Karpas-422 (cell line): ENCODE results near the gene MPHOSPH8. TPM values are rescaled to one million over a fixed set of nuclear protein-coding genes. Genes with fewer than 3 reads are reported as not detected.

Source experiments
- DNase-seq: peaks from one replicate; pipeline ENCODE4 v3.0.0-alpha.2; 2015
- H2AFZ ChIP-seq: fragments of 200-600 bp; sonication (generic); 2 replicates; pipeline ENCODE4 v1.6.1; 2014; ENCODE audit warnings: antibody characterized with exemption, low read length, mixed read lengths
- H3K27ac ChIP-seq: fragments of 200-600 bp; sonication (generic); 2 replicates; pipeline ENCODE4 v1.5.1; 2014; ENCODE audit warnings: mild to moderate bottlenecking, low read length, moderate library complexity
- H3K27me3 ChIP-seq: fragments of 200-600 bp; sonication (generic); 2 replicates; pipeline ENCODE4 v1.6.1; 2014; ENCODE audit warnings: low read length, mixed read lengths
- H3K36me3 ChIP-seq: fragments of 200-600 bp; sonication (generic); 2 replicates; pipeline ENCODE4 v1.6.1; 2014; ENCODE audit warnings: low read length, mixed read lengths; ENCODE audit not compliant: insufficient read depth
- H3K4me1 ChIP-seq: fragments of 200-600 bp; sonication (generic); 2 replicates; pipeline ENCODE4 v1.6.1; 2014; ENCODE audit warnings: mild to moderate bottlenecking, low read length, mixed read lengths
- H3K4me2 ChIP-seq: fragments of 200-600 bp; sonication (generic); 2 replicates; pipeline ENCODE4 v1.6.1; 2014; ENCODE audit warnings: low read length, low read depth, mild to moderate bottlenecking; ENCODE audit not compliant: poor library complexity, severe bottlenecking
- H3K4me3 ChIP-seq: fragments of 200-600 bp; sonication (generic); 2 replicates; pipeline ENCODE4 v1.5.1; 2014; ENCODE audit warnings: mild to moderate bottlenecking, antibody characterized with exemption, low read length, mixed read lengths
- H3K79me2 ChIP-seq: fragments of 200-600 bp; sonication (generic); 2 replicates; pipeline ENCODE4 v1.6.1; 2014; ENCODE audit warnings: mild to moderate bottlenecking, low read length, mixed read lengths
- H3K9ac ChIP-seq: fragments of 200-600 bp; sonication (generic); 2 replicates; pipeline ENCODE4 v1.6.0; 2014; ENCODE audit warnings: low read length
- H3K9me2 ChIP-seq: fragments of 200-600 bp; sonication (generic), shearing (Covaris generic); replicated peaks from 2 replicates; pipeline ENCODE4 v1.6.0; 2014; ENCODE audit warnings: mild to moderate bottlenecking, low read length, moderate library complexity; ENCODE audit not compliant: insufficient read depth
- H3K9me3 ChIP-seq: fragments of 300-700, 200-600 bp; sonication (generic); 2 replicates; pipeline ENCODE4 v1.6.1; 2014; ENCODE audit warnings: low read length, mixed read lengths
- H4K20me1 ChIP-seq: fragments of 200-600 bp; sonication (generic); 2 replicates; pipeline ENCODE4 v1.6.1; 2014; ENCODE audit warnings: mild to moderate bottlenecking, antibody characterized with exemption, low read length, low read depth; ENCODE audit not compliant: insufficient read depth
- total RNA-seq: library from RNA; depleted of rRNA; stranded (reverse); fragments of >200 nt; shearing (Covaris generic); gene quantifications from 2 replicates; pipeline ENCODE4 v1.2.3, GENCODE V29; 2014; ENCODE audit warnings: low replicate concordance

Gene MPHOSPH8
- total RNA-seq, 1 experiment from 2014 or later = 11.4 TPM

DNA sequence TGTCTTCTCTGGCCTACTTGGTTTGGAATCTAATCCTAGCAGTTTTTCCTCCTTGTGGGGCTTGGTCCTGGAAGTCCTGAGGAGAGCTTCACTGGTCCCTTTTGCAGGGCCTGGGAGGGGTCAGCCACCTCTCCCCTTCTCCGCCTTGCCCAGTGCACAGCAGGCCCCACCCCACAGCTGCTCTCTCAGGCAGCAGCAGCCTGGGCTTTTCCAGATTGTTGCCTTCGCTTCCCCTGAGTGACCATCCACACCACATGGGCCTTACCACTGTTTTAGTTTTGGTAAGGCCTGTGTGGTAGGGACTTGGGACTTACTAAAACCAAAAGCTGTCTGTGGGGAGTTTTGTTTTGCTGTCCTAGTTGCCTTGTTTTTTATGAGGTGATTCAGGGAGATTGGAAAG, 11.5 kb downstream of the MPHOSPH8 start:
- no peak overlapping the region for H3K9ac ChIP-seq
- H2AFZ ChIP-seq = no peak overlapping the region
- peaks cover 57% of the 10 kb centered on the region for H3K79me2 ChIP-seq
- H3K4me3 ChIP-seq = no peak overlapping the region
- H3K27ac ChIP-seq = no peak overlapping the region
- H3K4me1 ChIP-seq = no peaks in the 10 kb centered on the region
- H3K4me2 ChIP-seq = no peak overlapping the region
- no peaks in the 10 kb centered on the region for H3K9me2 ChIP-seq
- no peaks in the 10 kb centered on the region for H3K9me3 ChIP-seq
- DNase-seq = no peak
- peaks cover 13% of the 10 kb centered on the region for H3K36me3 ChIP-seq
- no peaks in the 10 kb centered on the region for H3K27me3 ChIP-seq
- no peaks in the 10 kb centered on the region for H4K20me1 ChIP-seq

DNA sequence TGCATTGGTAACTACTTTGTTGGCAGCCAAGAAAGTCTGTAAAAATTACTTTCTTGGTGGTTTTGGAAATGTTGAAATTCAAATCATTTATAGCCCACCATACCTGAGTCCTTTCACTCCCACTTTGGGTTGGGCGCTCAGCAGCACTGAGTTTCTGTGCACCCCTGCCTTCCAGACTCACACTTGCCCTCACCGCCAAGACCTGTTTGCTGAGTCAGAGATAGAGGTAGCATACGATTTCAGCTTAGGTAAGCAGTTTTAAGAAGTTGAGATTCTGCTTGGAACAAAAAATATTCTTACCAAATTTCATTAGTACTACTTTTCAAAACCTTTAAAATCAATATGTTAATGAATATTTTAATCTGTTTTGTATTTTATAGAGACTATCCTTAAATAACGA, 12.6 kb downstream of the MPHOSPH8 start:
- no peak overlapping the region for H2AFZ ChIP-seq
- no peaks in the 10 kb centered on the region for H3K27me3 ChIP-seq
- no peaks in the 10 kb centered on the region for H3K9me2 ChIP-seq
- H3K4me1 ChIP-seq = no peaks in the 10 kb centered on the region
- no peak overlapping the region for H3K4me3 ChIP-seq
- H3K79me2 ChIP-seq = peaks cover 52% of the 10 kb centered on the region
- peaks cover 20% of the 10 kb centered on the region for H3K36me3 ChIP-seq
- no peak overlapping the region for H3K27ac ChIP-seq
- H3K9ac ChIP-seq = no peak overlapping the region
- no peak for DNase-seq
- H3K4me2 ChIP-seq = no peak overlapping the region
- no peaks in the 10 kb centered on the region for H3K9me3 ChIP-seq
- H4K20me1 ChIP-seq = no peaks in the 10 kb centered on the region

DNA sequence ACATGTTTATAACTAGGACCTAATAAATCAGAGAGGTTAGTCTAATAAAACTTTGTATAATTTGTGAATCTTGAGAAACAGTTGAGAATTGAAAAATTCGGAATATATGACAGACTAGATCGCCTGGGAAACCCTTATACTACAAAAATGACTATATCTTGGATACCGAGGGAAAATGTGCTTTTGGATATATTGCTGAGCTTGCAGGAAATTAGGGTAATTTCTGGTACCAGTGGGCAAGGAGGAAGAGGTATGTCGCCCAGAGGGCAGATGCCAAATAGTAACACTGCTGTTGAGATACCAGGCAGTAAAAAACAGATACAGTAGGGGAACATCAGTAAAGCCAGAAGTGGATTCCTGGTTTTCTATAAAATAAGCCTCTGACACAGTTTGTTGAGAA, 17.3 kb downstream of the MPHOSPH8 start:
- Histone ChIP-seq H2AFZ (no peak overlapping the region), H3K9me3 (no peaks in the 10 kb centered on the region), H3K36me3 (peaks cover 13% of the 10 kb centered on the region; the same call in 1 of the 2 replicates), H3K4me2 (no peak overlapping the region), H3K9me2 (no peaks in the 10 kb centered on the region), H3K27ac (no peak overlapping the region), H3K4me1 (no peaks in the 10 kb centered on the region), H3K9ac (no peak overlapping the region), H3K27me3 (no peaks in the 10 kb centered on the region), H3K4me3 (no peak overlapping the region), H3K79me2 (peaks cover 12% of the 10 kb centered on the region), H4K20me1 (no peaks in the 10 kb centered on the region)
- DNase-seq = no peak

DNA sequence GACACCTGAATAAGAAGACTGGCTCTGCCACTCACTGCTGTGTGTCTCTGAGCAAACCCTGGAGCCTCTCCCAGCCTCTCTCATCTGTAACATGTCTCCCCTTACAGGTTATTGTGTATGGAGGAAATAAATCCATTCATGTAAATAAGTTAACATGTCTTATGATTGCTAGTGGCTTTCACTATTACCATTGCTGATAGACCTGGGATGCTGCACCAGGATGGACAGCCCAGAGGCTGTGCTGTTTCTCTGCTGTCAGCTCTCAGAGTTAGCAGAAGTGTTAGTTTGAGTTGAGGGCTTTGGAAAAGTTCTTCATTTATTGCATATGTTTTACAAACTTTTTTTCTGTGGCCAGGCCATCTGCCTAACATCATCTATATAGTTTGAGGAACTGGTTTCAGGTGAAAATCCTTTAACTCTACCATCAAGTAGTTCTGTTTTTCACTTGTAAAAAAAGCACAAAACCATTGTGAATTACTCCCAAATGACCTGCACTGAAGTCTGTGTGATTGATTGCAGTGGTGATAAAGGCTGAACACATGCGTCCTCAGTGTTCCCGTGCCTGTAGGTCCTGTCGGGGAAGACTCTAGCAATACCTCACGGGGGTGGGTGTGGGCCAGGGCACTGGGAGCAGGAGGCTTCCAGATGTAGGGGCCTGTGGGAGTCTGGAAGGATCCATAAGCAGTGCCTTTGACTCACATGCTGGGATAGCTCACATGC, 24.6 kb downstream of the MPHOSPH8 start:
- peak overlapping the region; percentile 20; the same call in 1 of the 2 replicates for H3K4me3 ChIP-seq
- peak overlapping the region; percentile 47 for H3K9ac ChIP-seq
- H3K27me3 ChIP-seq = no peaks in the 10 kb centered on the region
- no peaks in the 10 kb centered on the region for H3K9me3 ChIP-seq
- H3K9me2 ChIP-seq = no peaks in the 10 kb centered on the region
- no peaks in the 10 kb centered on the region for H3K79me2 ChIP-seq
- H3K4me1 ChIP-seq = peaks cover 20% of the 10 kb centered on the region
- peak; percentile 65 for DNase-seq
- no peak overlapping the region for H2AFZ ChIP-seq
- no peaks in the 10 kb centered on the region for H4K20me1 ChIP-seq
- H3K4me2 ChIP-seq = peak overlapping the region; percentile 49
- H3K27ac ChIP-seq = peak overlapping the region; percentile 88
- peaks cover 15% of the 10 kb centered on the region; the same call in 1 of the 2 replicates for H3K36me3 ChIP-seq

DNA sequence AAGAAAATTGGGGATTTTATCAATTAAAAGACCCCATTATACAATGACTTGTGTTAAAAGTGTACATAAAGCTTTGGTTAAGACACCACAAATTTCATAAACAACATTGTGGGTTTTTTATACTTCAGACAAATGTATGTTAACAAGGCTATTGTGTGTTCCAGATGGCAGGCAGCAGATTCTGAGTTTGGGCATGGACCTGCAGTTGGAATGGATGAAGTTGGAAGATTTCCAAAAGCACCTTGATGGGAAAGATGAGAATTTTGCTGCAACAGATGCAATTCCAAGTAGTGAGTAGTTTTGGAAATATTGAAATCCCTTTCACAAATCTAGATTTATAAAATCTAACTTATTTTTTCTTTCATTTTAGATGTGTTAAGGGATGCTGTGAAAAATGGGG, 25.4 kb downstream of the MPHOSPH8 start:
- Histone ChIP-seq H3K36me3 (peaks cover 15% of the 10 kb centered on the region; the same call in 1 of the 2 replicates), H4K20me1 (no peaks in the 10 kb centered on the region), H3K4me1 (peaks cover 20% of the 10 kb centered on the region), H3K27me3 (no peaks in the 10 kb centered on the region), H3K27ac (peak overlapping the region; percentile 88), H3K4me3 (no peak overlapping the region), H3K9me3 (no peaks in the 10 kb centered on the region), H3K4me2 (peak overlapping the region; percentile 49), H3K9me2 (no peaks in the 10 kb centered on the region), H3K9ac (no peak overlapping the region), H2AFZ (no peak overlapping the region), H3K79me2 (no peaks in the 10 kb centered on the region)
- no peak for DNase-seq

GRCh38 chr13:19661126-19661525, 27.7 kb downstream of the MPHOSPH8 start:
- H3K9ac ChIP-seq = no peak overlapping the region
- no peaks in the 10 kb centered on the region for H4K20me1 ChIP-seq
- H3K27ac ChIP-seq = no peak overlapping the region
- no peak overlapping the region for H3K4me3 ChIP-seq
- H2AFZ ChIP-seq = no peak overlapping the region
- H3K27me3 ChIP-seq = no peaks in the 10 kb centered on the region
- H3K9me2 ChIP-seq = no peaks in the 10 kb centered on the region
- no peak overlapping the region for H3K4me2 ChIP-seq
- H3K4me1 ChIP-seq = peaks cover 20% of the 10 kb centered on the region
- H3K79me2 ChIP-seq = no peaks in the 10 kb centered on the region
- H3K9me3 ChIP-seq = no peaks in the 10 kb centered on the region
- H3K36me3 ChIP-seq = peaks cover 22% of the 10 kb centered on the region; the same call in 1 of the 2 replicates
- DNase-seq = no peak

GRCh38 chr13:19661561-19661960, 28.1 kb downstream of the MPHOSPH8 start:
- H3K9me2 ChIP-seq = no peaks in the 10 kb centered on the region
- H3K4me1 ChIP-seq = peaks cover 20% of the 10 kb centered on the region
- DNase-seq = no peak
- H4K20me1 ChIP-seq = no peaks in the 10 kb centered on the region
- no peak overlapping the region for H3K27ac ChIP-seq
- no peaks in the 10 kb centered on the region for H3K27me3 ChIP-seq
- no peak overlapping the region for H3K4me2 ChIP-seq
- H3K36me3 ChIP-seq = peaks cover 22% of the 10 kb centered on the region; the same call in 1 of the 2 replicates
- no peaks in the 10 kb centered on the region for H3K9me3 ChIP-seq
- no peak overlapping the region for H2AFZ ChIP-seq
- H3K79me2 ChIP-seq = no peaks in the 10 kb centered on the region
- H3K9ac ChIP-seq = no peak overlapping the region
- no peak overlapping the region for H3K4me3 ChIP-seq

GRCh38 chr13:19663416-19663979, 30.0 kb downstream of the MPHOSPH8 start:
- Histone ChIP-seq H3K4me1 (peaks cover 4% of the 10 kb centered on the region), H3K9ac (no peak overlapping the region), H3K4me3 (no peak overlapping the region), H3K4me2 (no peak overlapping the region), H3K9me2 (no peaks in the 10 kb centered on the region), H3K27me3 (no peaks in the 10 kb centered on the region), H3K36me3 (peaks cover 29% of the 10 kb centered on the region; the same call in 1 of the 2 replicates), H3K79me2 (no peaks in the 10 kb centered on the region), H4K20me1 (no peaks in the 10 kb centered on the region), H3K27ac (no peak overlapping the region), H2AFZ (no peak overlapping the region), H3K9me3 (no peaks in the 10 kb centered on the region)
- no peak for DNase-seq
